Fibroblast of villous mesenchyme (primary cell): ENCODE results near the gene AVPI1. TPM values are rescaled to one million over a fixed set of nuclear protein-coding genes. Genes with fewer than 3 reads are reported as not detected.

Experiments used
- DNase-seq: peaks from one replicate; pipeline ENCODE4 v3.0.0-alpha.2; 2010; ENCODE audit warnings: low read depth
- H3K4me3 ChIP-seq: 2 replicates; pipeline ENCODE4 v1.5.1; 2011; ENCODE audit warnings: low read depth, mild to moderate bottlenecking, low read length
- CTCF ChIP-seq: IDR thresholded peaks from 2 replicates; pipeline ENCODE4 v1.5.1; 2012; ENCODE audit warnings: low read depth, mild to moderate bottlenecking, low read length; ENCODE audit not compliant: insufficient read depth
- total RNA-seq: library from RNA; depleted of rRNA; stranded (reverse); fragments of >200 nt; gene quantifications from 2 replicates; pipeline ENCODE4 v1.2.3, GENCODE V29; 2012

AVPI1 gene
- 12.5 and 19.6 TPM in 2 replicates for total RNA-seq

GRCh38 chr10:97686962-97687784 lies at the start of gene AVPI1:
Gene AVPI1 (minus strand): TSS chr10:97687241. CDS start chr10:97679905, 7,336 bp downstream.
- TF ChIP-seq CTCF, result no peak
- H3K4me3 ChIP-seq, result peak within 1 kb of the TSS; percentile 85
- DNase-seq, result peak; percentile 99

- H3K4me3 ChIP-seq, result peak overlapping the region; percentile 92
- no peak for TF ChIP-seq CTCF
- DNase-seq, result no peak
Observed at GRCh38 chr10:97736403-97736901, 49.4 kb upstream of the AVPI1 start.

GRCh38 chr10:97734021-97734420 lies 47.0 kb upstream of the AVPI1 start:
- H3K4me3 ChIP-seq, result no peak overlapping the region
- no peak for DNase-seq
- TF ChIP-seq CTCF, result no peak

- DNase-seq, result no peak
- H3K4me3 ChIP-seq, result no peak overlapping the region
- TF ChIP-seq CTCF, result no peak
Observed at GRCh38 chr10:97733256-97733655, 46.2 kb upstream of the AVPI1 start.

- no peak overlapping the region for H3K4me3 ChIP-seq
- no peak for DNase-seq
- TF ChIP-seq CTCF, result no peak
Observed at GRCh38 chr10:97732052-97732359, 45.0 kb upstream of the AVPI1 start.

- peak; percentile 77 for DNase-seq
- TF ChIP-seq CTCF, result peak; percentile 86
- H3K4me3 ChIP-seq, result no peak overlapping the region
Observed at GRCh38 chr10:97731346-97732051, 44.5 kb upstream of the AVPI1 start.
